Trophoblast cell (in vitro differentiated cells and primary cell): ENCODE measurements around the gene OR2AG2.

Experiments
- DNase-seq, 2 donors: peaks; one replicate each; pipeline ENCODE4 v3.0.0-alpha.2; 2016
- H2AFZ ChIP-seq: 2 replicates; pipeline ENCODE4 v1.6.1; 2013; ENCODE audit warnings: low read length, moderate library complexity, mild to moderate bottlenecking; ENCODE audit not compliant: insufficient read depth, poor library complexity
- H2AK5ac ChIP-seq: 2 replicates; pipeline ENCODE4 v1.6.1; 2013; ENCODE audit warnings: mild to moderate bottlenecking, low read length
- H2BK120ac ChIP-seq: 2 replicates; pipeline ENCODE4 v1.6.1; 2013; ENCODE audit warnings: low read length, mild to moderate bottlenecking, moderate library complexity; ENCODE audit not compliant: insufficient read depth, poor library complexity
- H2BK12ac ChIP-seq: 2 replicates; pipeline ENCODE4 v1.6.1; 2013; ENCODE audit warnings: mild to moderate bottlenecking, low read length, moderate library complexity
- H2BK5ac ChIP-seq: 2 replicates; pipeline ENCODE4 v1.6.1; 2013; ENCODE audit warnings: low read length, low read depth, moderate library complexity, mild to moderate bottlenecking; ENCODE audit not compliant: poor library complexity
- H3K14ac ChIP-seq: 2 replicates; pipeline ENCODE4 v1.6.1; 2013; ENCODE audit warnings: mild to moderate bottlenecking, low read length
- H3K18ac ChIP-seq: 2 replicates; pipeline ENCODE4 v1.6.1; 2013; ENCODE audit warnings: mild to moderate bottlenecking, low read length
- H3K23ac ChIP-seq: 2 replicates; pipeline ENCODE4 v1.6.1; 2013; ENCODE audit warnings: low read length
- H3K27ac ChIP-seq: 2 replicates; pipeline ENCODE4 v1.5.1; 2013; ENCODE audit warnings: low read depth, mild to moderate bottlenecking, inconsistent platforms, low read length, moderate library complexity
- H3K27me3 ChIP-seq: 2 replicates; pipeline ENCODE4 v1.6.1; 2013; ENCODE audit warnings: inconsistent platforms, mild to moderate bottlenecking, low read length, moderate library complexity; ENCODE audit not compliant: insufficient read depth
- H3K36me3 ChIP-seq, 2 experiments: 1 replicate in 1 of 2; 2 replicates in 1 of 2; pipeline ENCODE4 v1.6.1; 2013; ENCODE audit warnings: low read length in 2 of 2, mild to moderate bottlenecking in 2 of 2, moderate library complexity in 1 of 2; ENCODE audit not compliant: insufficient read depth in 2 of 2, control insufficient read depth in 1 of 2
- H3K4ac ChIP-seq: 2 replicates; pipeline ENCODE4 v1.6.1; 2013; ENCODE audit warnings: low read depth, mild to moderate bottlenecking, low read length, moderate library complexity
- H3K4me1 ChIP-seq, 2 experiments: 1 replicate in 1 of 2; 2 replicates in 1 of 2; pipeline ENCODE4 v1.6.1; 2013; ENCODE audit warnings: low read length in 2 of 2, mild to moderate bottlenecking in 2 of 2, moderate library complexity in 1 of 2; ENCODE audit not compliant: insufficient read depth in 2 of 2, control insufficient read depth in 1 of 2
- H3K4me2 ChIP-seq: 2 replicates; pipeline ENCODE4 v1.6.1; 2013; ENCODE audit warnings: inconsistent platforms, mild to moderate bottlenecking, low read length, moderate library complexity
- H3K4me3 ChIP-seq: 2 replicates; pipeline ENCODE4 v1.5.1; 2013; ENCODE audit warnings: mild to moderate bottlenecking, low read depth, low read length, inconsistent platforms
- H3K79me1 ChIP-seq: one replicate; pipeline ENCODE4 v1.6.1; 2013; ENCODE audit warnings: low read length
- H3K79me2 ChIP-seq: 2 replicates; pipeline ENCODE4 v1.6.1; 2013; ENCODE audit warnings: low read length, mild to moderate bottlenecking; ENCODE audit not compliant: control insufficient read depth, insufficient read depth, poor library complexity
- H3K9ac ChIP-seq: 2 replicates; pipeline ENCODE4 v1.6.1; 2013; ENCODE audit warnings: mild to moderate bottlenecking, low read length
- H3K9me3 ChIP-seq: 2 replicates; pipeline ENCODE4 v1.6.1; 2013; ENCODE audit warnings: low read depth, mild to moderate bottlenecking, control low read depth, inconsistent platforms, low read length; ENCODE audit not compliant: insufficient read depth
- H4K12ac ChIP-seq: 2 replicates; pipeline ENCODE4 v1.6.1; 2013; ENCODE audit warnings: low read depth, mild to moderate bottlenecking, low read length, moderate library complexity
- H4K8ac ChIP-seq: 2 replicates; pipeline ENCODE4 v1.6.1; 2013; ENCODE audit warnings: low read depth, mild to moderate bottlenecking, low read length, moderate library complexity
- H4K91ac ChIP-seq: one replicate; pipeline ENCODE4 v1.6.1; 2013; ENCODE audit warnings: low read depth, mild to moderate bottlenecking, low read length, moderate library complexity
- WGBS: extraction: QIAGEN DNeasy Blood & Tissue Kit; methylation state at CpG from one replicate; pipeline ENCODE4 v1.1.7; 2013; ENCODE audit warnings: missing lambda C conversion rate; ENCODE audit not compliant: insufficient read length, insufficient coverage; ENCODE audit errors: extremely low coverage; 5-methylcytosine and 5-hydroxymethylcytosine counted together

The OR2AG2 gene

DNA sequence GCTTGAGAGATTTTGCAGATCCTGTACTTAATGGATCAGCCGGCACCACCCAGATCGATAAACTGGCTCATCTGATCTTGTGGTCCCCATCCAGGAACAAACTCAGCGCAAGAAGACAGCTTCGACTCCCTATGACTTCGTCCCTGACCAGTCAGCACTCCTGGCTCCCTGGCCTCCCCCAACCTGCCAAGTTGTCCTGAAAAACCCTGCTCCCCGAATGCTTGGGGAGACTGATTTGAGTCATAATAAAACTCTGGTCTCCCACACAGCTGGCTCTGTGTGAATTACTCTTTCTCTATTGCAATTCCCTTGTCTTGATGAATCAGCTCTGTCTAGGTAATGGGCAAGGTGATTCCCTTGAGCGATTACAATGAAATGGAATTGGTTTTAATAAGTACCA, 29.5 kb downstream of the OR2AG2 start:
- H3K9me3 ChIP-seq, result no peaks in the 10 kb centered on the region
- H3K27ac ChIP-seq, result no peak overlapping the region
- no peak overlapping the region for H2BK12ac ChIP-seq
- no peak overlapping the region for H3K18ac ChIP-seq
- no peak overlapping the region for H2BK120ac ChIP-seq
- H3K9ac ChIP-seq, result no peak overlapping the region
- no peaks in the 10 kb centered on the region for H3K79me2 ChIP-seq
- no peak overlapping the region for H3K4ac ChIP-seq
- H2AFZ ChIP-seq, result no peak overlapping the region
- H3K23ac ChIP-seq, result no peak overlapping the region
- no CpG with 5 or more reads among the region's 7 CpGs for WGBS
- no peaks in the 10 kb centered on the region for H3K4me1 ChIP-seq
- H3K79me1 ChIP-seq, result no peaks in the 10 kb centered on the region
- no peak overlapping the region for H4K8ac ChIP-seq
- no peak overlapping the region for H4K91ac ChIP-seq
- H2AK5ac ChIP-seq, result no peak overlapping the region
- no peak overlapping the region for H3K4me2 ChIP-seq
- no peak overlapping the region for H2BK5ac ChIP-seq
- DNase-seq, result no peak
- H3K27me3 ChIP-seq, result no peaks in the 10 kb centered on the region
- H3K36me3 ChIP-seq, result no peaks in the 10 kb centered on the region
- no peak overlapping the region for H4K12ac ChIP-seq
- H3K14ac ChIP-seq, result no peak overlapping the region
- no peak overlapping the region for H3K4me3 ChIP-seq

DNA sequence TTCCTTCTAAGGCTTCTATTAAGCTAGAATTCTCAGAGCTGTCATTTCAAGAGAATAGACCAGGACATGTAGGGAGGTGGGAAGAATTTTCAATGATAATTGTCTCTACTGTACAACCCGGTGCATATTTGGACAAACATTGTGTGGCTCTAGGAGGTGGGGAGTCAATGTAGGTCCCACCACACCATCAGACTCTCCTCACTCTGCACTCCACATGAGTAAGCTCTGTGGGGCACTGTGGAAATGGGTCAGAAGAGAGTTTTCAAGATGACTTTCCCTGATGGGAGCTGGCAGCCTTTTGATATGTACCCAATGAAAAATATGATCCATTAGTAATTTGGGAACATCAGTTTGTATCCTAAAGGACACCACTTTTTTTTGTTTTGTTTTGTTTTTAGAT, 33.2 kb downstream of the OR2AG2 start:
- Histone ChIP-seq H4K91ac (no peak overlapping the region), H4K8ac (no peak overlapping the region), H3K4me3 (no peak overlapping the region), H3K14ac (no peak overlapping the region), H3K27me3 (no peaks in the 10 kb centered on the region), H2AFZ (no peak overlapping the region), H3K79me1 (no peaks in the 10 kb centered on the region), H3K36me3 (no peaks in the 10 kb centered on the region), H3K4me2 (no peak overlapping the region), H2BK12ac (no peak overlapping the region), H3K79me2 (no peaks in the 10 kb centered on the region), H3K9ac (no peak overlapping the region), H4K12ac (no peak overlapping the region), H3K27ac (no peak overlapping the region), H2BK5ac (no peak overlapping the region), H3K18ac (no peak overlapping the region), H2AK5ac (no peak overlapping the region), H2BK120ac (no peak overlapping the region), H3K23ac (no peak overlapping the region), H3K4me1 (no peaks in the 10 kb centered on the region), H3K9me3 (no peaks in the 10 kb centered on the region), H3K4ac (no peak overlapping the region)
- no CpG with 5 or more reads among the region's 1 CpG for WGBS
- DNase-seq, result no peak

DNA sequence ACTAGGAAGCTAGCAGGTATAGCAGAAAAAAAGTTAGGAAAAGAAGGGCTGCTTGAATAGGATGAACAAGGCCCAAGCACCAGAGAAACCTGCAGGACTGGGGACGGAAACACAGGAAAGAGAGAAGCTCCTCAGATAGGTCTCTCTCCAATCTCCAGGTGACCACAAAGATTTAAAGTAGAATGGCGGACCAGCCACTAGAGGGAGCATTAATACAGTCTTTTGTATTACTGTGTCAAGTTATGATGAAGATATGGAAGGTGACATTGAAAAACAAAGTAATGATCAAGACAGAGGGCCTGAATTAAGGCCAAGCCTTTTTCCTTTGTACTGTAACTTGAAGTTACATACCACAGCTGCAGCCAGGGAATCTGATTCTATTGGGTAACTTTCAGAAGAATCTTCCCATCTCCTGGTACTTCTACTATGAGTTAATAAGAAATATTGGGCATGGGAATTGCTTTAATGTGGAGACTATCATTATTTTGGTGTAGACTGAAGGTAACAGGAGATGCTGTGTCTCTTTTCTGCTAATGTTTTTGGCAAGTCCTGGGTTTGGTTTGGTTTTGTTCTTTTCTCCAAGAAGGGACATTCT, 33.8 kb downstream of the OR2AG2 start:
- Histone ChIP-seq H3K4me1 (no peaks in the 10 kb centered on the region), H3K14ac (no peak overlapping the region), H3K4me3 (no peak overlapping the region), H3K79me2 (no peaks in the 10 kb centered on the region), H3K9me3 (no peaks in the 10 kb centered on the region), H2BK12ac (no peak overlapping the region), H3K18ac (no peak overlapping the region), H3K9ac (no peak overlapping the region), H3K79me1 (no peaks in the 10 kb centered on the region), H3K23ac (no peak overlapping the region), H4K12ac (no peak overlapping the region), H3K27ac (no peak overlapping the region), H4K8ac (no peak overlapping the region), H3K4me2 (no peak overlapping the region), H2AFZ (no peak overlapping the region), H2BK120ac (no peak overlapping the region), H3K27me3 (no peaks in the 10 kb centered on the region), H3K4ac (no peak overlapping the region), H4K91ac (no peak overlapping the region), H2BK5ac (no peak overlapping the region), H3K36me3 (no peaks in the 10 kb centered on the region), H2AK5ac (no peak overlapping the region)
- WGBS, result no CpG with 5 or more reads among the region's 2 CpGs
- peak; percentile 27 to 75 for DNase-seq

DNA sequence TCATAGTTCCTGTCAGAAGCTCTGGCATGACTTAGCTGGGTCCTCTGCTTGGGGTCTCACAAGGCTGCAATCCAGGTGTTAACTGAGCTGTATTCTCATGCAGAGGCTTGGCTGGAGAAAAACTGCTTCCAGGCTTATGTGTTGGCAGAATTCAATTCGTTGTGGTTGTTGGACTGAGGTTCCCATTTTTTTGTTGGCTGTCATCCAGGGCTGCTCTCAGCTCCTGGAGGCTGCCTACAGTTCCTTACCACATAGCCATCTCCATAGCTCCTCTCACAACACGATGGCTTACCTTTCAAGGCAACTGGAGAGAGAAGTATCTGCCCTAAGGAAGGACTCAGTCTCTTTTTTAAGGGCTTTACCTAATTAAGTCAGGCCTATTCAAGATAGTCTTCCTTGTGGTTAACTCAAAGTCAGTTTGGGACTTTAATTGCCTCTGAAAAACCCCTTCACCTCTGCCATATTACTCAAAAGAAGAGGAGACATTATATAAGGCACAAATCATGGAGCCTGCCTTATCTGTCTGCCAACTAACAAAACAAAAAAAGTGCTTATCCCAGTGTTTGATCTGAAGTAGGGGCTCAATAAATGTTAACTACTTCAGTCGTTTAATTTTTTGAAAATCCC, 35.2 kb downstream of the OR2AG2 start:
- Histone ChIP-seq H4K91ac (no peak overlapping the region), H2AFZ (no peak overlapping the region), H3K79me2 (no peaks in the 10 kb centered on the region), H3K79me1 (no peaks in the 10 kb centered on the region), H3K18ac (no peak overlapping the region), H3K4me1 (no peaks in the 10 kb centered on the region), H2BK12ac (no peak overlapping the region), H3K27me3 (no peaks in the 10 kb centered on the region), H3K9me3 (no peaks in the 10 kb centered on the region), H2BK5ac (no peak overlapping the region), H3K4ac (no peak overlapping the region), H3K23ac (no peak overlapping the region), H4K12ac (no peak overlapping the region), H3K27ac (no peak overlapping the region), H3K14ac (no peak overlapping the region), H4K8ac (no peak overlapping the region), H2AK5ac (no peak overlapping the region), H3K36me3 (no peaks in the 10 kb centered on the region), H3K4me3 (no peak overlapping the region), H3K9ac (no peak overlapping the region), H2BK120ac (no peak overlapping the region), H3K4me2 (no peak overlapping the region)
- no peak for DNase-seq
- no CpG with 5 or more reads among the region's 3 CpGs for WGBS
